Measurements from ENCODE around the gene PRX. TPM values are rescaled to one million over a fixed set of nuclear protein-coding genes. Genes with fewer than 3 reads are reported as not detected.
A peak's percentile ranks its signal among the peaks of the same experiment; 100 is the strongest.

Gene PRX
- polyA plus RNA-seq, 4 donors: 0.45 to 3.1 (median 1.3) TPM

GRCh38 chr19:40393894-40394815 is 19.0 kb downstream of the PRX start:
- WGBS, 3 donors: 86 to 89% (median 88%) methylated on average over 37 to 41 of the region's 41 CpGs
- H3K27me3 ChIP-seq (ENCODE audit: control insufficient read depth in 3 of 3, insufficient read depth in 3 of 3, low read length in 3 of 3): no peaks in the 10 kb centered on the region
- no peak overlapping the region for H3K27ac ChIP-seq (ENCODE audit: low read depth in 1 of 3, low read length in 2 of 3)
- no peak for DNase-seq
- no peak overlapping the region for H3K4me3 ChIP-seq (ENCODE audit: low read depth in 1 of 3, low read length in 3 of 3)
- peaks cover 0 to 9% (median 2%) of the 10 kb centered on the region in 3 donors for H3K4me1 ChIP-seq (ENCODE audit: control insufficient read depth in 3 of 3, insufficient read depth in 2 of 3, low read depth in 1 of 3, low read length in 2 of 3)
- H3K36me3 ChIP-seq (ENCODE audit: control insufficient read depth in 3 of 3, insufficient read depth in 2 of 3, low read depth in 1 of 3, low read length in 3 of 3): peaks cover 0 to 11% (median 3%) of the 10 kb centered on the region in 3 donors
- FAIRE-seq: no peak
- no peaks in the 10 kb centered on the region for H3K9me3 ChIP-seq (ENCODE audit: control insufficient read depth in 2 of 2, insufficient read depth in 1 of 2, low read depth in 1 of 2, low read length in 1 of 2)

DNA sequence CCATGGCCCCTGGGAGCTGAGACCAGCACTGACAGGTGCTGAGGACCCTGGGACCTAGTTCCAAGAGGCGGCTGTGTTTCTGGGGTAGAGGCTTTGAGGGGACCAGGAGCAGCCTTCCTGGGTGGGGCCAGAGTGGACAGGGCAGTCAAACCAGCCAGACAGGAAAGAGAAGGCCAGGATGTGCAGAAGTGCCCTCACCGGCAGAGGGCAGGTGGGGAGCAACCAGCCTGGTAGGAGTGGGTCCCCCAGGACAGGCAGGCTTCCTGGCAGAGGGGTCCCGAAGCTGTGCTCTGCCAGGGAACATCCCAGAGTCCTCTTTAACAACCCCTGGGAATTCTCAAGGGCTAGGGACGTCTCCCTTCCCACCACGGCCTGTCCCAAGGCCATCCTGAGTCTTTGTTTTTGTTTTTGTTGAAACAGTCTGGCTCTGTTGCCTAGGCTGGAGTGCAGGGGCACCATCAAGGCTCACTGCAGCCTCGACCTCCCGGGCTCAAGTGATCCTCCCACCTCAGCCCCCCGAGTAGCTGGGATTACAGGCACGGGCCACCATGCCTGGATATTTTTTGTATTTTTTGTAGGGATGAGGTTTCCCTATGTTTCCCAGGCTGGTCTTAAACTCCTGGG is 20.2 kb downstream of the PRX start:
- DNase-seq: peak in 1 of 2 donors; percentile 27
- H3K27ac ChIP-seq (ENCODE audit: low read depth in 1 of 3, low read length in 2 of 3): no peak overlapping the region

GRCh38 chr19:40392123-40392522 is 21.1 kb downstream of the PRX start:
- peaks cover 0 to 8% (median 0%) of the 10 kb centered on the region in 3 donors for H3K36me3 ChIP-seq (ENCODE audit: control insufficient read depth in 3 of 3, insufficient read depth in 2 of 3, low read depth in 1 of 3, low read length in 3 of 3)
- no peak overlapping the region for H3K4me3 ChIP-seq (ENCODE audit: low read depth in 1 of 3, low read length in 3 of 3)
- WGBS, 3 donors: 66 to 74% (median 69%) methylated on average over 8 of the region's 8 CpGs
- DNase-seq (no peak), FAIRE-seq (no peak)
- no peaks in the 10 kb centered on the region for H3K9me3 ChIP-seq (ENCODE audit: control insufficient read depth in 2 of 2, insufficient read depth in 1 of 2, low read depth in 1 of 2, low read length in 1 of 2)
- no peaks in the 10 kb centered on the region for H3K4me1 ChIP-seq (ENCODE audit: control insufficient read depth in 3 of 3, insufficient read depth in 2 of 3, low read depth in 1 of 3, low read length in 2 of 3)
- H3K27ac ChIP-seq (ENCODE audit: low read depth in 1 of 3, low read length in 2 of 3): no peak overlapping the region
- no peaks in the 10 kb centered on the region for H3K27me3 ChIP-seq (ENCODE audit: control insufficient read depth in 3 of 3, insufficient read depth in 3 of 3, low read length in 3 of 3)

More for the DNA sequence above, 20.2 kb downstream of the PRX start:
- Histone ChIP-seq H3K9me3 (ENCODE audit: control insufficient read depth in 2 of 2, insufficient read depth in 1 of 2, low read depth in 1 of 2, low read length in 1 of 2) (no peaks in the 10 kb centered on the region), H3K4me3 (ENCODE audit: low read depth in 1 of 3, low read length in 3 of 3) (no peak overlapping the region), H3K27me3 (ENCODE audit: control insufficient read depth in 3 of 3, insufficient read depth in 3 of 3, low read length in 3 of 3) (no peaks in the 10 kb centered on the region), H3K36me3 (ENCODE audit: control insufficient read depth in 3 of 3, insufficient read depth in 2 of 3, low read depth in 1 of 3, low read length in 3 of 3) (peaks cover 0 to 11% (median 3%) of the 10 kb centered on the region in 3 donors), H3K4me1 (ENCODE audit: control insufficient read depth in 3 of 3, insufficient read depth in 2 of 3, low read depth in 1 of 3, low read length in 2 of 3) (peaks cover 0 to 1% (median 0%) of the 10 kb centered on the region in 3 donors)
- FAIRE-seq: no peak
- 37 to 54% (median 43%) methylated on average over 9 of the region's 9 CpGs for WGBS, 3 donors

DNA sequence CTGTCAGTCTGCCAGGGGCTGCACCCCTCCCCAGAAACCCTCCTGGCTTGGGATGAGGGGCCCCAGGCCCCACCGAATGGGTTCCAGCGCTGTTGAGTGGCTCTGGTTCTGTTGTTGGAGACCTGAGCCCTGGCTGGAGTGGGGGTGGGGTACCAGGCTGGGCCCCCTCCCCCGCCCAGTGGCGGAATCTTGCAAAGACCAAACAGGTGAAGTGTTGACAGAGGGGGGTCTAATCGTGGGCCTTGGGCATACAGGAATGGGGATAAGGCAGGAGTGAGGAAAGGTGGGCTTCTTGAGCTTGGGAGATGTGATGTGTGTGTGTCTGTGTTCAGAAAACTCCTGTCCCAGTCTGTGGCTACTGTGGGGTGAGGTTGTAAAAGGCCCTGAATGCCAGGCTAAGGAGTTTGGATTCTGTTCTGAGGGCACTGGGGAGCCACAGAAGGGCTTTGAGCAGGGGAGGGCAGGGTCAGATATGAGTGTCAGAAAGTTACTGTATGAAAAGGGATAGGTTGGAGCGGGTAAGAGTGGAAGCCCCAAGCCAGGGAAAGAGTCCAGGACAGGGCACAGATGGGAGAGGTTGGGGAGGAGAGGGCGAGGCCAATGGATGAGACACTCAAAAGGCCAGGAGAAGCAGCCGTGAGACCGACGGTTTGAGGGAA is 23.0 kb downstream of the PRX start, which contains the start of gene HIPK4:
HIPK4 (minus strand) TSS at position 98 of the 659 bp plus-strand sequence. CDS start 279 bp downstream, outside the sequence.
- DNase-seq: no peak
- H3K4me1 ChIP-seq (ENCODE audit: control insufficient read depth in 3 of 3, insufficient read depth in 2 of 3, low read depth in 1 of 3, low read length in 2 of 3): no peaks in the 10 kb centered on the region
- FAIRE-seq: no peak

GRCh38 chr19:40389404-40390083 is 23.6 kb downstream of the PRX start:
- Histone ChIP-seq H3K9me3 (ENCODE audit: control insufficient read depth in 2 of 2, insufficient read depth in 1 of 2, low read depth in 1 of 2, low read length in 1 of 2) (no peaks in the 10 kb centered on the region), H3K4me3 (ENCODE audit: low read depth in 1 of 3, low read length in 3 of 3) (no peak overlapping the region), H3K4me1 (ENCODE audit: control insufficient read depth in 3 of 3, insufficient read depth in 2 of 3, low read depth in 1 of 3, low read length in 2 of 3) (no peaks in the 10 kb centered on the region), H3K36me3 (ENCODE audit: control insufficient read depth in 3 of 3, insufficient read depth in 2 of 3, low read depth in 1 of 3, low read length in 3 of 3) (no peaks in the 10 kb centered on the region), H3K27me3 (ENCODE audit: control insufficient read depth in 3 of 3, insufficient read depth in 3 of 3, low read length in 3 of 3) (no peaks in the 10 kb centered on the region), H3K27ac (ENCODE audit: low read depth in 1 of 3, low read length in 2 of 3) (no peak overlapping the region)
- no peak for DNase-seq
- no peak for FAIRE-seq
- WGBS, 3 donors: 94 to 97% (median 95%) methylated on average over 33 of the region's 33 CpGs

More for the DNA sequence above, 23.0 kb downstream of the PRX start, which contains the start of gene HIPK4:
- Histone ChIP-seq H3K36me3 (ENCODE audit: control insufficient read depth in 3 of 3, insufficient read depth in 2 of 3, low read depth in 1 of 3, low read length in 3 of 3) (no peaks in the 10 kb centered on the region), H3K4me3 (ENCODE audit: low read depth in 1 of 3, low read length in 3 of 3) (no peak within 1 kb of the TSS), H3K27ac (ENCODE audit: low read depth in 1 of 3, low read length in 2 of 3) (no peak within 1 kb of the TSS), H3K27me3 (ENCODE audit: control insufficient read depth in 3 of 3, insufficient read depth in 3 of 3, low read length in 3 of 3) (no peaks in the 10 kb centered on the region), H3K9me3 (ENCODE audit: control insufficient read depth in 2 of 2, insufficient read depth in 1 of 2, low read depth in 1 of 2, low read length in 1 of 2) (no peaks in the 10 kb centered on the region)
- WGBS, 3 donors: 84 to 89% (median 88%) methylated on average over 10 of the region's 10 CpGs

DNA sequence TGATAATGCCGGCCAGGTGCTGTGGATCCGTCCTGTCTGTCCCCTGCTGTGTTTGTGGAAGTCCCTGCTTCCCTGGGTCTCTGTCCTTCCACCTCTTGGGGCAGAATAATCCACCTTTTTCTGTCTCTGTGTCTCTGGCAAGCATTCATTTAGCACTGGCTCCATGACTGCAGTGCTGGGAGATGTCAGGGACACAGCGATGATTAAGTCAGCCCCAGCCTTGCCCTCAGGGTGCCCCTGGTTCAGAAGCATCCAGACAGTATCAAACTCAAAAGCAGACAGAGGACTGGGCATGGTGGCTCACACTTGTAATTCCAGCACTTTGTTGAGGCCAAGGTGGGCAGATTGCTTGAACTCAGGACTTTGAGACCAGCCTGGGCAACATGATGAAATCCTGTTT is 24.7 kb downstream of the PRX start:
- FAIRE-seq: no peak
- no peak overlapping the region for H3K4me3 ChIP-seq (ENCODE audit: low read depth in 1 of 3, low read length in 3 of 3)
- H3K4me1 ChIP-seq (ENCODE audit: control insufficient read depth in 3 of 3, insufficient read depth in 2 of 3, low read depth in 1 of 3, low read length in 2 of 3): no peaks in the 10 kb centered on the region
- DNase-seq: no peak
- no peaks in the 10 kb centered on the region for H3K27me3 ChIP-seq (ENCODE audit: control insufficient read depth in 3 of 3, insufficient read depth in 3 of 3, low read length in 3 of 3)
- H3K36me3 ChIP-seq (ENCODE audit: control insufficient read depth in 3 of 3, insufficient read depth in 2 of 3, low read depth in 1 of 3, low read length in 3 of 3): no peaks in the 10 kb centered on the region
- H3K27ac ChIP-seq (ENCODE audit: low read depth in 1 of 3, low read length in 2 of 3): no peak overlapping the region
- H3K9me3 ChIP-seq (ENCODE audit: control insufficient read depth in 2 of 2, insufficient read depth in 1 of 2, low read depth in 1 of 2, low read length in 1 of 2): no peaks in the 10 kb centered on the region
- WGBS, 3 donors: 68 to 86% (median 82%) methylated on average over 2 to 3 of the region's 3 CpGs

GRCh38 chr19:40387155-40387554 is 26.0 kb downstream of the PRX start:
- no peak overlapping the region for H3K4me3 ChIP-seq (ENCODE audit: low read depth in 1 of 3, low read length in 3 of 3)
- H3K27ac ChIP-seq (ENCODE audit: low read depth in 1 of 3, low read length in 2 of 3): no peak overlapping the region
- DNase-seq (no peak), FAIRE-seq (no peak)
- no peaks in the 10 kb centered on the region for H3K4me1 ChIP-seq (ENCODE audit: control insufficient read depth in 3 of 3, insufficient read depth in 2 of 3, low read depth in 1 of 3, low read length in 2 of 3)
- no peaks in the 10 kb centered on the region for H3K9me3 ChIP-seq (ENCODE audit: control insufficient read depth in 2 of 2, insufficient read depth in 1 of 2, low read depth in 1 of 2, low read length in 1 of 2)
- 91 to 92% (median 92%) methylated on average over 10 of the region's 10 CpGs for WGBS, 3 donors
- no peaks in the 10 kb centered on the region for H3K27me3 ChIP-seq (ENCODE audit: control insufficient read depth in 3 of 3, insufficient read depth in 3 of 3, low read length in 3 of 3)
- no peaks in the 10 kb centered on the region for H3K36me3 ChIP-seq (ENCODE audit: control insufficient read depth in 3 of 3, insufficient read depth in 2 of 3, low read depth in 1 of 3, low read length in 3 of 3)

Measured in small intestine (tissue), 7 donors.